Nephron (organoid): ENCODE measurements around the gene CIC.
A peak's percentile ranks its signal among the peaks of the same experiment; 100 is the strongest.

Experiments
- H3K27ac Mint-ChIP-seq, 3 experiments: 2 replicates each; pipeline ENCODE4 v1.8.0; 2020; ENCODE audit warnings: mixed read lengths in 3 of 3, mild to moderate bottlenecking in 2 of 3, moderate library complexity in 1 of 3
- H3K27me3 Mint-ChIP-seq: 2 replicates; pipeline ENCODE4 v1.8.0; 2021; ENCODE audit warnings: low read depth, mild to moderate bottlenecking, moderate library complexity, mixed read lengths
- H3K36me3 Mint-ChIP-seq: 2 replicates; pipeline ENCODE4 v1.8.0; 2020; ENCODE audit warnings: low read depth, mixed read lengths
- H3K4me1 Mint-ChIP-seq: 2 replicates; pipeline ENCODE4 v1.8.0; 2020; ENCODE audit warnings: mixed read lengths
- H3K4me3 Mint-ChIP-seq, 3 experiments: 2 replicates each; pipeline ENCODE4 v1.8.0; 2020; ENCODE audit warnings: mild to moderate bottlenecking in 3 of 3, mixed read lengths in 3 of 3, moderate library complexity in 2 of 3
- H3K9me3 Mint-ChIP-seq: 2 replicates; pipeline ENCODE4 v1.8.0; 2020; ENCODE audit warnings: mixed read lengths
- CTCF ChIP-seq, 3 experiments: fragments of 200-600 bp; sonication (generic); IDR thresholded peaks; one replicate each; pipeline ENCODE4 v1.5.0; 2021; ENCODE audit warnings: antibody characterized with exemption in 3 of 3; ENCODE audit not compliant: unreplicated experiment in 3 of 3

CIC gene

GRCh38 chr19:42226886-42227285 lies 42.2 kb upstream of the CIC start:
- Mint-ChIP-seq H3K27ac (no peak overlapping the region), H3K4me3 (no peak overlapping the region), H3K4me1 (peaks cover 8% of the 10 kb centered on the region), H3K27me3 (no peaks in the 10 kb centered on the region), H3K9me3 (no peaks in the 10 kb centered on the region), H3K36me3 (peaks cover 64% of the 10 kb centered on the region)
- no peak for TF ChIP-seq CTCF (IDR thresholded peaks at IDR 0.05; ENCODE audit: unreplicated experiment in 3 of 3)

DNA sequence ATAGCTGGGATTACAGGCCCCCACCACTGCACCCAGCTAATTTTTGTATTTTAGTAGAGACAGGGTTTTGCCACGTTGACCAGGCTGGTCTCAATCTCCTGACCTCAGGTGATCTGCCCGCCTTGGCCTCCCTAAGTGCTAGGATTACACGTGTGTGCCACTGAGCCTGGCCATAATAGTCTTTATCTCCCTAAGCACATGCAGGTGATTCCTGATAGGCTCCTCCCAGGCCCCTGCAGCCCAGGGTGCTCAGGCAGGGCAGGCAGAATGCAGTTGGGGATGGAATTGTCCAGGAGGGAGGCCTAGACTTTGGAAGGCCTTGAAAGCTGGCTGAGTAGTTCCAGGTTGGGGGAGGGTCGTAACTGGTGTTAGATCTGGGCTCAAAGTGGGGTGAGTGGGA lies 40.4 kb upstream of the CIC start:
- Mint-ChIP-seq H3K36me3 (peaks cover 64% of the 10 kb centered on the region), H3K4me3 (no peak overlapping the region), H3K27ac (no peak overlapping the region), H3K9me3 (no peaks in the 10 kb centered on the region), H3K27me3 (no peaks in the 10 kb centered on the region), H3K4me1 (peaks cover 8% of the 10 kb centered on the region)
- TF ChIP-seq CTCF (IDR thresholded peaks at IDR 0.05; ENCODE audit: unreplicated experiment in 3 of 3): no peak

- Mint-ChIP-seq H3K9me3 (no peaks in the 10 kb centered on the region), H3K36me3 (peaks cover 67% of the 10 kb centered on the region), H3K27me3 (no peaks in the 10 kb centered on the region), H3K4me1 (peaks cover 8% of the 10 kb centered on the region), H3K4me3 (no peak overlapping the region), H3K27ac (peak overlapping the region; percentile 57 to 80 (median 67))
- TF ChIP-seq CTCF (IDR thresholded peaks at IDR 0.05; ENCODE audit: unreplicated experiment in 3 of 3): no peak
Observed at GRCh38 chr19:42229301-42229854, 39.7 kb upstream of the CIC start.

DNA sequence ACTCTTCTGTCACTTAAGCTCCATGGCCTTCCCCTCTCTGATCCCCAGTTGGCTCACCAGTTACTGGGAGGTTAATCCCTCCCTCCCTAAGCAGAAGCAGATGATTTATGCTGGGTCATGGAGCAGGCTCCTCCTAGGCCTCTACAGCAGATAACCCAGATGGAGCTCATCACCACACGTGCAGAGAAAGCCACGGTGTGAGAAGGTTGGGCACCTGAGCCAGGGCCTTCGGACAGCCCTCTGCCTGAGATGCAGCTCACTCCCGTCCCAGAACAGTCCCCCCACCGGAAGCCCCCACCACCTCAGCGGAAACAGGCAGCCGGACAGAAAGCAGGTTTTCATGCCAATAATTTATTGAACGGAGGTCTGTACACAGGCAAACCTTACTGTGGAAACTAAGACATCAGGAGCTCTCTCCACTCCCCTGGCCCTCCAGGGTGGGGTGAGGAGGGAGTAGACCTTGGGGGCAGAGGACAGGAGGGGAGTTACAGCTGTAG lies 39.1 kb upstream of the CIC start:
- H3K27me3 Mint-ChIP-seq: no peaks in the 10 kb centered on the region
- H3K36me3 Mint-ChIP-seq: peaks cover 69% of the 10 kb centered on the region
- no peak overlapping the region for H3K4me3 Mint-ChIP-seq
- H3K27ac Mint-ChIP-seq: peak overlapping the region; percentile 57 to 80 (median 67)
- H3K9me3 Mint-ChIP-seq: no peaks in the 10 kb centered on the region
- peaks cover 8% of the 10 kb centered on the region for H3K4me1 Mint-ChIP-seq
- no peak for TF ChIP-seq CTCF (IDR thresholded peaks at IDR 0.05; ENCODE audit: unreplicated experiment in 3 of 3)

DNA sequence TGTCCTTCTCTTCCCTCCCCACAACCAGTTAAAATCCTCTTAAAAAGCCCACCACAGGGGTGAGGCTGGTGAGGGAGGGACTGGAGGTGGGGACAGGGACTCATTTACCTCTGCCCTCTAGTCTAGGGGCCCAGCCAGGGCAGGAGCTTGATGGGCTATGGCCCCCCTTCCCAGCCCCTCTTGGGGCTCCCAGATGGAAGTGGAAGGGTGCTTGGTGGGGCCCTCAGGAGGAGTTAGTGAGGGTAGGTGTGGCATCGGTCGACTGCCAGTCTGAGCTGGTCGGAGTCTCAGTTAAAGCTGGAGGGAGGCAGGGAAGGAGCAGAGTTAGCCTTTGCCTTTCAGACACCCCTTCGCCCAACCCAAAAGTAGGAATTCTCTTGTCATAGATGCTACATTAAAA lies 38.5 kb upstream of the CIC start:
- no peak overlapping the region for H3K4me3 Mint-ChIP-seq
- no peaks in the 10 kb centered on the region for H3K9me3 Mint-ChIP-seq
- H3K36me3 Mint-ChIP-seq: peaks cover 72% of the 10 kb centered on the region
- no peaks in the 10 kb centered on the region for H3K27me3 Mint-ChIP-seq
- peaks cover 8% of the 10 kb centered on the region for H3K4me1 Mint-ChIP-seq
- no peak for TF ChIP-seq CTCF (IDR thresholded peaks at IDR 0.05; ENCODE audit: unreplicated experiment in 3 of 3)
- no peak overlapping the region for H3K27ac Mint-ChIP-seq

- no peak overlapping the region for H3K27ac Mint-ChIP-seq
- H3K36me3 Mint-ChIP-seq: peaks cover 67% of the 10 kb centered on the region
- no peaks in the 10 kb centered on the region for H3K9me3 Mint-ChIP-seq
- peaks cover 8% of the 10 kb centered on the region for H3K4me1 Mint-ChIP-seq
- H3K4me3 Mint-ChIP-seq: no peak overlapping the region
- TF ChIP-seq CTCF (IDR thresholded peaks at IDR 0.05; ENCODE audit: unreplicated experiment in 3 of 3): no peak
- no peaks in the 10 kb centered on the region for H3K27me3 Mint-ChIP-seq
Observed at GRCh38 chr19:42232435-42232834, 36.6 kb upstream of the CIC start.
